ENCODE data around the gene CASS4.

DNA sequence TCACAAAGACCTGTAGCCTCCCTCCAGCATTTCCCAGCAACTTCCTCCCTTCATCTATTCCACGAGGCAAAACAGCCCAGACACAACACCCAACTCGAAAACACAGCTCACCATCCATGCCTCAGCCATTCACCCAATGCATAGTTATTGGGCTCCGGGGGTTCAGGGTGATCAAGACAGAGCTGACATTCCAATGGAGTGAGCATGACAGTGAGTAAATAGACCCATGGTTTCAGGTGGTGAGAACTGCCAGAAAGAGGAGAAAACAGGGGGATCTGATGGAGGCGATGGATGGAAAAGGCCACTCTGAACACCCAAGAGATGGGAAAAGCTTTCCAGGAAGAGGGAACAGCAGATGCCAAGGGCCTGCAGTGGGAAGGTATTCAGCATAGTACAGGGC is 5.9 kb downstream of the CASS4 start:
- TF ChIP-seq CTCF (conservative IDR thresholded peaks at IDR 0.05 in 1 of 2, IDR thresholded peaks at IDR 0.05 in 1 of 2; ENCODE audit: extremely low read depth in 1 of 2, insufficient read depth in 1 of 2, low read depth in 1 of 2, low read length in 2 of 2): no peak
- no peak for TF ChIP-seq EZH2 (IDR thresholded peaks at IDR 0.05; ENCODE audit: borderline replicate concordance, low read length)

Data from mammary epithelial cell (primary cell).